LNCAP (cell line): ENCODE results near the gene MRPL55.

Source experiments
- CTCF ChIP-seq: fragments of 450-650 bp; IDR thresholded peaks from 2 replicates; pipeline ENCODE4 v1.5.1; 2017; ENCODE audit warnings: mild to moderate bottlenecking

MRPL55 gene

GRCh38 chr1:228105996-228106799 is 2.9 kb downstream of the MRPL55 start:
- no peak for TF ChIP-seq CTCF

- TF ChIP-seq CTCF: no peak
Measured at GRCh38 chr1:228105270-228105995, 3.7 kb downstream of the MRPL55 start.

- TF ChIP-seq CTCF: no peak
Measured at GRCh38 chr1:228104526-228105269, 4.4 kb downstream of the MRPL55 start.

- no peak for TF ChIP-seq CTCF
Measured at GRCh38 chr1:228102791-228103620, 6.1 kb downstream of the MRPL55 start, which contains the start of gene C1orf35. C1orf35 (minus strand) TSS chr1:228103325; CDS start chr1:228103227, 98 bp downstream.

- peak; percentile 28; the same call in 1 of the 2 replicates for TF ChIP-seq CTCF
Measured at GRCh38 chr1:228101994-228102790, 6.9 kb downstream of the MRPL55 start.

GRCh38 chr1:228101614-228101993 is 7.5 kb downstream of the MRPL55 start:
- TF ChIP-seq CTCF: no peak
